Neural cell (in vitro differentiated cells): ENCODE measurements around the gene CYRIA.

ENCODE experiments used
- POLR2AphosphoS5 ChIP-seq: IDR thresholded peaks from 2 replicates; pipeline ENCODE4 v1.6.1; 2012
- REST ChIP-seq: IDR thresholded peaks from 2 replicates; pipeline ENCODE4 v1.6.1; 2012; ENCODE audit warnings: borderline replicate concordance

GRCh38 chr2:16660556-16660955 lies 5.1 kb downstream of the CYRIA start:
- TF ChIP-seq REST (no peak), POLR2AphosphoS5 (no peak)
